ENCODE data around the gene CEP192.

Gene CEP192

GRCh38 chr18:13107074-13107473, 115.9 kb downstream of the CEP192 start:
- DNase-seq: no peak

GRCh38 chr18:13108330-13108729, 117.2 kb downstream of the CEP192 start:
- no peak for DNase-seq

- no peak for DNase-seq
Measured at GRCh38 chr18:13110559-13110958, 119.4 kb downstream of the CEP192 start.

- no peak for DNase-seq
Measured at GRCh38 chr18:13112982-13113381, 121.8 kb downstream of the CEP192 start.

- DNase-seq: no peak
Measured at GRCh38 chr18:13120255-13120654, 129.1 kb downstream of the CEP192 start.

- no peak for DNase-seq
Measured at GRCh38 chr18:13120983-13121441, 129.8 kb downstream of the CEP192 start.

- no peak for DNase-seq
Measured at GRCh38 chr18:13124411-13124810, 133.2 kb downstream of the CEP192 start.

GRCh38 chr18:13125191-13125590, 134.0 kb downstream of the CEP192 start:
- DNase-seq: no peak

GRCh38 chr18:13126966-13127598, 135.9 kb downstream of the CEP192 start:
- no peak for DNase-seq

- no peak for DNase-seq
Measured at GRCh38 chr18:13131283-13131682, 140.1 kb downstream of the CEP192 start.

- no peak for DNase-seq
Measured at GRCh38 chr18:13134551-13135401, 143.6 kb downstream of the CEP192 start.

GRCh38 chr18:13136056-13136903, 145.1 kb downstream of the CEP192 start:
- peak; percentile 54 for DNase-seq

GRCh38 chr18:13136904-13137669, 145.9 kb downstream of the CEP192 start:
- peak; percentile 30 for DNase-seq

- peak; percentile 89 for DNase-seq
Measured at GRCh38 chr18:13137670-13138419, 146.7 kb downstream of the CEP192 start.

- DNase-seq: no peak
Measured at GRCh38 chr18:13138420-13139139, 147.4 kb downstream of the CEP192 start.

- no peak for DNase-seq
Measured at GRCh38 chr18:13139885-13140450, 148.8 kb downstream of the CEP192 start.

- no peak for DNase-seq
Measured at GRCh38 chr18:13141209-13141608, 150.0 kb downstream of the CEP192 start.

- DNase-seq: no peak
Measured at GRCh38 chr18:13145636-13146190, 154.6 kb downstream of the CEP192 start.

- DNase-seq: no peak
Measured at GRCh38 chr18:13147130-13147529, 156.0 kb downstream of the CEP192 start.

GRCh38 chr18:13151656-13152055, 160.5 kb downstream of the CEP192 start:
- DNase-seq: no peak

Measured in activated CD4-positive, alpha-beta T cell treated with anti-CD3 and anti-CD28 coated beads, Interleukin-10, Interleukin-2, amounts not matched to agents 100 ng/mL and 50 ng/mL, durations not matched to agents 16 hours and 8 hours (primary cell).